CD4-positive, alpha-beta T cell treated with Interleukin-2 at 100 ng/mL for 4 hours (primary cell): ENCODE measurements around the gene IFFO2.

Experiments used
- DNase-seq: peaks from one replicate; pipeline ENCODE4 v3.0.0-alpha.2; 2020; ENCODE audit warnings: low spot score

Gene IFFO2

DNA sequence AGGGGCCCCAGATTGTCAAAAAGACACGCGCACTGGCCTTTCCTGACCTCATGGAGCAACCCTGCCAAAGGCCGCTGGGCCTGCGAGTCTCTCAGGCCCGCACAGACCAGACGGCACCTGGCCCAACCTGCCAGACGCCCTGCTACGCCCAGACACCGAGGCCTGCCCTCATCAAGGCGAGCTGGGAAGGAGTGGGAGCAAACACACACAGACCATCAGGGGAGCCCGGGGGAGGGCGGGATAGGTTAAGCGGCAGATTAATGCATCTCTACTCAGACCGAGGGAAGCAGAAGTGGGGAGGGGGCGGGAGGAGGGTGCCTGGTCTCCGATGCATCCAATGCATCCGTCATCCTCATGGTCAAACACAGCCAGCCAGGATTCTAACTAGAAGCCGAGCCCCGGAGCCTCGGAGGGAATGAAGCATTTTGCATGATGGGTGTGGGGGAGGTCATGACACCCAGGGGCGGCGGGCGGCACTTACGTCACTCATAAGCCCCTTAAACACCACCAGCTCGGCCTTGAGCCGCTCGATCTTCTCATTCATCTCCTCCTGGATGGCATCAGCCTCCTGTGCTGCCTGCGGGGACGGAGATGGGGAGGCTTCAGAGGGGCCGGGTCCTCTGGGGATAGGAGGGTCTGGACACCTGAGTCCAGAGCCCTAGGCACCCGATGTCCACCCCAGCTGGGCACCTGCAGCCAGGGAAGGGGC lies 37.1 kb downstream of the IFFO2 start:
- no peak for DNase-seq

DNA sequence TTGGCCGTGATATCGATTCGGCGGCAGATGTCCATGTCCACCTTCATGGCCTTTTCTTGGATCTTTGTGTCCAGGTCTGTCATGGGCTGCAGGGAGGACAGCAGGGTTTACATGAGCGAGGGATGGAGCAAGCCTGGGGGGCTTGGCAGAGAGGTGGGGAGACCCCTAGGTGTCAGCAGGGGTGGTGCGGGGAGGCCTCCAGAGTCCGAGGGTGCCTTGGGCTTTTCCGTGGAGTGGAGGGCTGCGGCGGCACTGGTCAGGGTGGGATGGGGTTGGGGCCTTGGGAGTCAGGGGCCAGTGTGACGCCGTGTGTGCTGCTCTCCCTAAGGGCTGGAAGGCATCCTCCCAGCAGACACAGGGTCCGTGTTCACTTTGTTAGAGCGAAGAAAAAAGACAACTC lies 38.1 kb downstream of the IFFO2 start:
- no peak for DNase-seq

GRCh38 chr1:18917071-18917799 lies 39.2 kb downstream of the IFFO2 start:
- no peak for DNase-seq

DNA sequence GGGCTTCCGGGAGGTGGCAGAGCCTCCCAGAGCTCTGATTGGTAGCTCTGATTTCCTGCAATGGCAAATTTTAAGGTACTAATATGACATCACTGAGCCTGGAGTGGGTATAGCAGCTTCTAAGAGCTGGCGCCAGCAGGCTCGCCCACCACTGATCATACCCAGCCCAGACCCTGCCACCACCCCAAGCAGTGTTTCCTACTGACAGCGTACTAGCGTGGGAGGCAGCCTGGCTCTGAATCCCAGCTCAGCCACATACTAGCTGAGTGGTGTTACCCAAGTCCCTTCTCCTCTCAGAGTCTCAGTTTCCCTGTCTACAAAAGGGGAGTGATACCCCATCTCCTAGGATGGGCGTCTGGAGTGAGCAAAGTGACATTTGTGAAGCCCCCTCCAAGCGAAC lies 41.1 kb downstream of the IFFO2 start:
- DNase-seq: no peak

DNA sequence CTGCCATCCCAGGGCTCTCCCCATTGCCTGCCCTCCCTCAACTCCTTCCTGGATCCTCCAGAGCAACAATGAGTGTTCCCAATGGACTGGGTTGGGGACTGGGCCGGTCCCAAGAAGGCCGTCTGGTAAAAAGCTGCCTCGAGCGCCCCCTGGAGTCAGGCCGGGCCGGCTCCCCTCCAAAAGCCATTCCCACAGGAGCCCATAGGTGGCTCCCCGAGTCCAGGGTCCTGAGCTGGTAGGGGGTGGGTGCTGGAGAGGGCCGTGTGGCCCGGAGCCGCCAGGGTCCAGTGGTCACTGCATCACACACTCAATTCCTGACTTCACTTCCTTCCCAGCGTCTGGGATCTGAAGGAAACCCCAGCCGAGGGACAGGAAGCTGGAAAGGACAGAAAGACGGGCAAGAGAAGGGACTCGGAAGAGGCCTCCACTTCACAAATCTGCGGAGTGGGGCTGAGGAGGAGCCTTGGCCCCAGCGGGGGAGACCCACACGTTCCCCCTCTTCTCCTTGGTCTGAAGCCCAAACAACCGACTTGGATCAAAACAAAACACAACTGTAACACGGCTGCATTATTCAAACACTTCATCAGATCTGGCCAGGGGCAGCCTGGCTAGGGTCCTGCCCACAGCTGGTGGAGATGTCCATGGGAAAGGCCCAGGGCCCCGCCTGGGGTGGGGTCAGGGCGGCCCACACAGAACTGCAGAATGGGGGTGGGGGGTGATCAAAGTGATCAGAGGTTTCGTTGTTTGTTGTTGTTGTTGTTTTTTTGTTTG lies 43.2 kb downstream of the IFFO2 start:
- peak; percentile 72 for DNase-seq

GRCh38 chr1:18912550-18912949 lies 43.9 kb downstream of the IFFO2 start:
- no peak for DNase-seq

DNA sequence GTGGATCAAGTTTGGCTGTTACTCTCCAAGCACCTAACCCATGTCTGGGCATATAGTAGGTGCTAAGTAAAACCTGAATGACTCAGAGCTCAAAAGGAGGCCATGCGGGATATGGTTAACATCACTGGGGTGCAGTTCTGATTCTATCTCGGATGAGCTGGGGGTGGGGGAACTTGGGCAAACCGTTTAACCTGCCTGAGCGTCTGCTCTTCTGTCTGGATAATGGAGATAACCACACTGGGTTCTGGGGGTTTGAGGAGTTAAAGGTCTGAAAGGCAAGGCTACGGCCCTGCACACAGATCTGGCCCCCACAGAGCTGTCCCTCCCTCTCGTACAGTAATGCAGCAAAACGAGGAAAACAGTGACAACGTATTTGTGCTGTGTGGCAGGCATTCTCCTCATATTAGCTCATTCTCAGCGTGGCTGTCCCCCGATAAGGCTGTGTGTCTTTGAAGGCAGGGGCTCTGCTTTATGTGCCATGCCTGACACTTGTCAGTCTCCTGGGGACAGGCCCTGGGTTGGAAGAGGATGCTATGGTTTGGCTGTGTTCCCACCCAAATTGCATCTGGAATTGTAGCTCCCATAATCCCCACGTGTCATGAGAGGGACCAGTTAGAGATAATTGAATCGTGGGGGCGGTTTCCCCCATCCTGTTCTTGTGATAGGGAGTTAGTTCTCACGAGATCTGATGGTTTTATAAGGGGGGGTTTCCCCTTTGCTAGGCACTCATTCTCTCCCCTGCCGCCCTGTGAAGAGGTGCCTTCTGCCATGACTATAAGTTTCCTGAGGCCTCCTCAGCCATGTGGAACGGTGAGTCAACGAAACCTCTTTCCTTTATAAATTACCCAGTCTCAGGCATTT lies 47.3 kb downstream of the IFFO2 start:
- no peak for DNase-seq

- DNase-seq: no peak
These were observed 48.3 kb downstream of the IFFO2 start for GRCh38 chr1:18907917-18908845.

- peak; percentile 84 for DNase-seq
These were observed 49.2 kb downstream of the IFFO2 start for GRCh38 chr1:18907021-18907916.

DNA sequence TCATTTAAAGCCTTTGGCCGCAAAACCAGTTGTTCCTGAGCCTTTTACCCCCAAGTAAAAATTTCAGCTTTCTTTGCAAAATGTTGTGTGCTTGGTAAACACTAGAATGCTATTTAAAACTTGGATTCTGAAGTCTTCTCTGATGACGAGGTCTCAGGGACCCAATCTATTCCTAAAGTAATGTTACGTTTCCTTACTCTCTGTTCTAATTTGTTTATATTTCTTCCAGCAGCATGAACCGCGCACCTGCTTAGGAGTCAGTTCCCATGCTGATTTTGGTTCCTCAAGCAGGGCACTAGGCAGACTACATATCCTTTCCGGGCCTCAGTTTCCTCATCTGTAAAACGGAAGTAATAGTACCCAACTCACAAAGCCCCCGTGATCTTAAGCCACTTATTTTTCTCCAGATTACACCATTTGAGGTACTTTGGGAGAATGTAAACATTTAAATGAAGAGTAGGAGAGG lies 53.2 kb downstream of the IFFO2 start:
- no peak for DNase-seq

DNA sequence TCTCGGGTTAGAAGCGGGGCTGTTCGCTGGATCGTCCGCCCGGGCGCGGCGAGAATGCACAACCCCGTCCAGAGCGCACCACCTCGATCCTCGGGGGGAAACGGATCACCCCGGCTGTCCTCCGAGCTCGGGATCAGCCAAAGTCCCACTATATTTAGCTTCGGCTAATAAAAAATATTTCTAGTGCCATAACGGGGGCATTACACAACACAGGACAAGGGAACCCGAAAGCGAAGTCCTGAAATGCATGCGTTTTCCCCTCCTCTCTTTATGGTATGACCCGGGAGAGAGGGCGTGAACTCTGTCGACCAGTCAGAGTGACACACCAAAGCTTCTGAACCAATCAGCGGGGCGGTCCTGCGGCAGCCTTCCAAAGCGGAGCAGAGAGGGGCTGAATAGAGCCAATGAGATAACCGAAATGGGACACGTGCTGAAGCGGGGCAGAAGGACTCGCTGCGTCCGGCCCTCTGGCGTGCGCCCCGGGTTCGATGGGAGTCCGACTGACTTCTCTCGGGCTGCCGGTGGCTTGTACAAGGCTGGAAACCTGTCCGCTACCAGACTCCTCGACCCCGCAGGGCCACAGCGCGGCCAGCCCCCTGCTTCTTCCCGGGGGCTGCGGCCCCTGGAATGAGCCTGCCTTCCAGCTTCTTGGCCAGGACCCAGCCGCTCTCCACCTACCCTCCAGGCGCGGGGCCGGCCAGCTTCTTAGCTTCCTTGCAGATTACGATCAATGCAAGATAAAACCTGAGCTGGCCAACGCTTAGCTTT lies 53.8 kb downstream of the IFFO2 start, which contains the start of gene ALDH4A1:
Gene ALDH4A1 (minus strand): TSS at position 33 of the 768 bp plus-strand sequence. CDS start 32 bp downstream, at position 1.
- peak; percentile 96 for DNase-seq

DNA sequence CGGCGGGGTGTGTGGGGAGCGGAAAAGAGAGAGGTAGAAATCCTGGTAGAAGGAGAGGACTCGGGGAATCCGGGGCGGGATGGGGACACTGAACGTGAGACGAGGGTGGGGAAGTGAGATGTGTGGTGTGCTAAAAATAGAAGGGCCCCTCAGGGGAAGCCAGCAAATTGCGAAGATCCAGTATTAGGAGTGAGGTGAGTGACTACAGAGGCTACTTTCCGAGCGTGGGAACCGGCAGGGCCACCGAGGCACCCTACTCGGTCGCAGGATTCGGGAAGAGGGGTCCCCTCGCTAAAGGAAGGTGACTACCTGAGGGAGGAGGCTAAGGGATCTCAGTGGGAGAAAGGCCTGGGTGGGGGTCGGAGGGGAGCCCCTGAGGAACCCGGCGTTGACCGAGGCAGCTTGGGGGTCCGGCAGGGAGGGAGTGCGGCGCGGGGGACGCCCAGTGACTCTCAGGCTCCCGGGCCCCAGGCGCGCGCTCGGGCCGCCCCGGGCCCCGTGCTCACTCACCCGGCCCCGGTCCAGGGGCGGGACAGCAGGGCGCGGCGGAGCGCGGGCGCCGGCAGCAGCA lies 54.4 kb downstream of the IFFO2 start:
- DNase-seq: no peak

DNA sequence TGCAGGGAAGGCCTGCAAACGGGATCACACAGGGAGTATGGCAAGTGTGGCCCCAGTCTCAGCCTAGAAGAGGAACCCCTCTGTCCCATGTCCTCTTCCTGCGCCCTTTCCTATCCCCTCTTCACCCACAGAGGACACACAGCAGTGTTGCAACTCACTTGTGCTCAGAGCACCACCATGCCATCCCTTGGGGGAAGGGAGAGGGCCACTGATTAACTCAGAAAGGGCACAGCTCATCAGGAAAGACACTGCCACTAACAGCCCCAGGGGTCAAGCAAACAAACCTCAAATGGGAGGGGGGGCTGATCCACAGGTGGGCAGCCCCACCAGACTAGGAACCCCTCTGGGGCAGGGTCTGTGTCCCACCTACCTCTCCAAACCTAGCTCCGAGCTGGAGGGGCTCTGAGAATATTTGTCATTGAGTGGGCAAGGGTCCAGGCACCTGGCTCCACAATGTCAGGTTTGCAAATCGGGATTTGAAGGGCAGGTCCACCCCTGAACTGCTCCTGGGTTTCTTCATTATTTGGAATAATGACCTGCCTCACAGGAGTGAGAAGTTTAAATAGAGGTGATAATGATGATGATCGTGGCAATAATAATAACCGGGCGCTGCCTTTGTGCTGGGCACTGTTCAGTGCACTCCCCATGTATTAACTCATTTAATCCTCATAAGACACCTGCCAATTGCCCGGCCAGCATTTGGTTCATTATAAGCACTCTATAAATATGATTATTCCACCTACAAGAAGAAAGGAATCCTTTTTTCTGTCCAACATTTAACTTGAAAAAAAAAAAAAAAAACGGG lies 55.1 kb downstream of the IFFO2 start:
- DNase-seq: no peak

DNA sequence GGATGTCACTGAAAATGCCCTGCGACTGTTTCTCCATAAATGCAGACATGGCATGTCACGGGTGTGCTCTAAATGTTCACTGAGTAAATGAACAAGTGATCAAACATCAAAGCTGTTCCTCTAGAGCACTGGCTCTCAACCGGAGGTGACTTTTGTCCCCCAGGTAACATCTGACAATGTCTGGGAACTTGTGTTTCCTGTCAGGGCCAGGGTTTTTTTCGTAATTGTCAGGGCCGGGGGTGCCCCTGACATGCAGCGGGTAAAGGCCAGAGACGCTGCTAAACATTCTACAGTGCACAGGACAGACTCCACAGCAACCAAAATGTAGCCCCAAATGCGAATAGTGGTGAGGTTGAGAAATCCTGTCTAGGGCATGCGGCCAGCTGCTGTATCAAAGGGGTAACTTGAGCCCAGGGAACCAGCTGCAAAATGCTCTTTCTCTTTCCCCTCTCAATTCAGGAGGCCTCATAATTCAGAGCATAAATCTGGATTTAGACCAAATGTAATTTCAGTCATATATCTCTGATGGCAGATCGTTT lies 56.1 kb downstream of the IFFO2 start:
- no peak for DNase-seq

GRCh38 chr1:18899363-18900049 lies 57.0 kb downstream of the IFFO2 start:
- DNase-seq: no peak

GRCh38 chr1:18898567-18898966 lies 57.9 kb downstream of the IFFO2 start:
- no peak for DNase-seq

DNA sequence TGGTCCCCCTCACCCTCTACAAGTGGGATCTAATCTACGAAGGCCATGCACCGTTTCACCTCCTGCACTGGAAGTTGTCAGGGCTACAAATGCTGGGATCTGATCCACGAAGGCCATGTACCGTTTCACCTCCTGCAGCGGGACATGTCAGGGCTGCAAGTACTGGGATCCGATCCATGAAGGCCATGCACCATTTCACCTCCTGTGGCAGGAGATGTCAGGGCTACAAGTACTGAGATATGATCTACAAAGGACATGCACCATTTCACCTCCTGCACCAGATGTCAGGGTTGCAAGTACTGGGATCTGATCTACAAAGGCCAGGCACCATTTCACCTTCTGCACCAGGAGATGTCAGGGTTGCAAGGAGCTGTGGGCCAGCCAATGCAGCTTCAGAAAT lies 61.2 kb downstream of the IFFO2 start:
- DNase-seq: no peak
